ENCODE measurements around the gene CSRP1.
"Not testable (repeated sequence)": the region's sequence is repeated elsewhere in the genome, so short reads cannot be mapped to it uniquely, and the experiment has no call there.

The CSRP1 gene

DNA sequence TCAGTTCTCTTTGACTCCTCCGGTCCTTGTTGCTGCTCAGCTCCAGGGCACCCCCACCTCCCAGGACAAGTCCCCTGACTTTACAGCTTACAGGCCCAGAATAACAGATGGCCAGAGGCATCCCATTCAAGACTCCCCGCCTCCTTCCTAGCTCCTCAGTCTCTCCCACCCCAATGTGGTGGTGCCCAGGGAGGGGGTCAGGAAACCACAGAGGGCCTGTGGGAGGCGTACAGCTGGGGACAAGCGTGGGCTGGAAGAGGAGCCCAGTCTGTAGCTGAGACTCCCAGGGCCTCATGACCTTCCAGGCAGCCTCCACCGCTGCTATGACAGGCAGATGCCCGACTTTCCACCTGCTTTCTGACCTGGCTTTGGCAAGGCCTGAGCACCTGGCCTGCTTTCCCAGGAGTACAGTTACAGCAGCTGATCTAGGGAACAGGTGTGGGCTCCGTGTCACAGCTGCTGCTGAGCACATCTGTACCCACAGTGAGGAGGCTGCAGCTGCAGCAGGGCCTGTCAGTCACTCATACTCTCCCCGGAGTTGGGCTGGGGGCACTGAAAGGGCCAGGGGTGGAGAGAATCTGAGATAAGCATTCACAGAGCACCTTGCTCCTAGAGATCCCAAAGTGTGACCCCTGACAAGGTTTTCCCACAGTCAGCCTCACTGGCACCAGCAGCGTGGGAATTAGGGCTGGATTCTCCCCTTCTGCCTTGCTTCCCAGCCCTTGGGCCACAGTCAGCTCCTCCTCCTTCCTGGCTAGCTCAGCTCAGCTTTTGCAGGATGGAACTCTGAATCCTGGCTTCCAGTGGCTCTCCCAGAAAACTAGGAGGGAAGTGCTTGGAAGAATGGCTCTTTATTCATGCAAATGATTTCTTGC is 24.9 kb upstream of the CSRP1 start:
- TF ChIP-seq, protein P1, sequence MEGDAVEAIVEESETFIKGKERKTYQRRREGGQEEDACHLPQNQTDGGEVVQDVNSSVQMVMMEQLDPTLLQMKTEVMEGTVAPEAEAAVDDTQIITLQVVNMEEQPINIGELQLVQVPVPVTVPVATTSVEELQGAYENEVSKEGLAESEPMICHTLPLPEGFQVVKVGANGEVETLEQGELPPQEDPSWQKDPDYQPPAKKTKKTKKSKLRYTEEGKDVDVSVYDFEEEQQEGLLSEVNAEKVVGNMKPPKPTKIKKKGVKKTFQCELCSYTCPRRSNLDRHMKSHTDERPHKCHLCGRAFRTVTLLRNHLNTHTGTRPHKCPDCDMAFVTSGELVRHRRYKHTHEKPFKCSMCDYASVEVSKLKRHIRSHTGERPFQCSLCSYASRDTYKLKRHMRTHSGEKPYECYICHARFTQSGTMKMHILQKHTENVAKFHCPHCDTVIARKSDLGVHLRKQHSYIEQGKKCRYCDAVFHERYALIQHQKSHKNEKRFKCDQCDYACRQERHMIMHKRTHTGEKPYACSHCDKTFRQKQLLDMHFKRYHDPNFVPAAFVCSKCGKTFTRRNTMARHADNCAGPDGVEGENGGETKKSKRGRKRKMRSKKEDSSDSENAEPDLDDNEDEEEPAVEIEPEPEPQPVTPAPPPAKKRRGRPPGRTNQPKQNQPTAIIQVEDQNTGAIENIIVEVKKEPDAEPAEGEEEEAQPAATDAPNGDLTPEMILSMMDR (IDR thresholded peaks at IDR 0.05; ENCODE audit: low read depth, low read length): no peak
- no peak overlapping the region for H3K4me3 ChIP-seq (ENCODE audit: low read depth, low read length)
- DNase-seq (ENCODE audit: low read depth, low spot score): no peak
- in situ Hi-C loops (cut with HindIII; ENCODE audit: low sequenced_read_pairs): no loop called here

GRCh38 chr1:201530741-201531531 is 24.0 kb upstream of the CSRP1 start:
- peak; percentile 85 for DNase-seq (ENCODE audit: low read depth, low spot score)
- TF ChIP-seq, protein P1 (IDR thresholded peaks at IDR 0.05; ENCODE audit: low read depth, low read length): peak; percentile 91
- H3K4me3 ChIP-seq (ENCODE audit: low read depth, low read length): no peak overlapping the region
- in situ Hi-C loops (cut with HindIII; ENCODE audit: low sequenced_read_pairs): no loop called here

- TF ChIP-seq, protein P1 (IDR thresholded peaks at IDR 0.05; ENCODE audit: low read depth, low read length): no peak
- DNase-seq (ENCODE audit: low read depth, low spot score): no peak
- in situ Hi-C loops (cut with HindIII; ENCODE audit: low sequenced_read_pairs): no loop called here
- no peak overlapping the region for H3K4me3 ChIP-seq (ENCODE audit: low read depth, low read length)
Observed at GRCh38 chr1:201528631-201529252, 21.8 kb upstream of the CSRP1 start.

DNA sequence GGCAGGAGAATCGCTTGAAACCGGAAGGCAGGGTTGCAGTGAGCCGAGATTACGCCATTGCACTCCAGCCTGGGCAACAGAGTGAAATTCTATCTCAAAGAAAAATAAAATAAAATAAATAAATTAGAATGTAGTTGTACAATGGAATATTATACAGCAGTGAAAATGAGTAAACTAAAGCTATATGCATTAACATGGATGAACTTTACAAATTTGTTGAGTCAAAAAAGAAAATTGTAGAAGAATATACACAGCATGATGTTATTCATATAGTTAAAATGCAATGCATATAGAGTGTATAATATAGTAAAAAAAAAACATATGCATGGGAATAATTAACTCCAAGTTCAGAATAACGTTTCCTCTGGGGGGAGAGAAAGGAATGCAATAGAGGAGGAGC is 21.0 kb upstream of the CSRP1 start:
- TF ChIP-seq, protein P1 (IDR thresholded peaks at IDR 0.05; ENCODE audit: low read depth, low read length): no peak
- in situ Hi-C loops (cut with HindIII; ENCODE audit: low sequenced_read_pairs): no loop called here
- no peak overlapping the region for H3K4me3 ChIP-seq (ENCODE audit: low read depth, low read length)
- DNase-seq (ENCODE audit: low read depth, low spot score): no peak

GRCh38 chr1:201525193-201525778 is 18.4 kb upstream of the CSRP1 start:
- in situ Hi-C loops (cut with HindIII; ENCODE audit: low sequenced_read_pairs): no loop called here
- H3K4me3 ChIP-seq (ENCODE audit: low read depth, low read length): no peak overlapping the region
- TF ChIP-seq, protein P1 (IDR thresholded peaks at IDR 0.05; ENCODE audit: low read depth, low read length): no peak
- no peak for DNase-seq (ENCODE audit: low read depth, low spot score)

- H3K4me3 ChIP-seq (ENCODE audit: low read depth, low read length); DNase-seq (ENCODE audit: low read depth, low spot score); in situ Hi-C loops (cut with HindIII; ENCODE audit: low sequenced_read_pairs): not testable (repeated sequence)
Observed at GRCh38 chr1:201520046-201520575, 13.2 kb upstream of the CSRP1 start.
